GM10248 (cell line): ENCODE data around the gene ITGA7.

Experiments
- CTCF ChIA-PET: fragments of 300-600 bp; sonication (Branson Sonifier 250); formaldehyde crosslinking; extraction: SDS; loops from one replicate; lab custom pipeline; 2021; ENCODE audit warnings: antibody characterized with exemption; lab: Yijun Ruan, JAX
- POLR2A ChIA-PET: fragments of 350-650 bp; sonication (Branson Sonifier 250); formaldehyde crosslinking; extraction: SDS; loops from one replicate; lab custom pipeline; 2020; ENCODE audit warnings: antibody characterized with exemption; lab: Yijun Ruan, JAX
- DNase-seq: peaks from one replicate; pipeline ENCODE4 v3.0.0; 2012; ENCODE audit errors: extremely low spot score
- TF ChIP-seq, protein P1 (sequence below): IDR thresholded peaks from 2 replicates; pipeline ENCODE4 v1.5.1; 2012; ENCODE audit warnings: mild to moderate bottlenecking, low read depth; ENCODE audit errors: extremely low read depth, missing control alignments, control extremely low read depth

Gene ITGA7

DNA sequence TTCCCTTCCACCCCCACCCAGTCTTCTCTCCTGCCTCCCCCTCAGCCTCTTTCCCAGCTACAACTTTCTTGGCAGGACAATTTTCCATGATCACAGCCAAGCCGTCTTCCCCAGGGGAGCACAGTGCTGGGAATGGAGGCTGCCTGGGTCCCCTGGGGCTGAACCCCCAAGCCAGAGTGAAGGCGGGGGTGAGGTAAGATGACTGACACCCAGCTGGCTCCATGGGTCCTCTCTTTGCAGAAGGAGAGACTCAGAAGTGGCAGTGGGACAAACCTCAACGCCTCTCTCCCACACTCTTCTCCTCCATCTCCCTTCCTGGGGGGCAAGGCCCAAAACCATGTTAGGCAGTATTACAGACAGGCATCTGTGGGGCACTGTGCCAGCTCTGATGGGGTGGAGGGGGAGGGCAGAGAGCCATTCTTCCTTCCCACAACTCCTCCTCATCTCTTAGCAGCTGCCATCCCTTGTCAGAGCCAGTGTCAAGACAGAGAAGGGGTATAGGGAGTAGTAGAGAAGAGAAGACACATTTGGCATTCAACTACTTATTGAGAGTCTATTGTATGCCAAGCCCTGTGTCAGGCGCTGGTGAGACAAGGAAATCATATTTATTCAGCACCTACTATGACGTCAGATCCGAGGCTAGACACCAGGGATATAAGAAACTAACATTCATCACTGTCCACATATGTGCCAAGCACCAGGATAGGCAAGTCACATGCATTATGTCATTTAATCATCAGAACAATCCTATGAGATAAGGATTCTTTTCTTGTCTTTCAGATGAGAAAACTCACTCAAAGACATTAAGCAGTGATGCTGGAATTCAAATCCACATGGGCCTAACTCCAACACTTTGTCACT lies 3.6 kb downstream of the ITGA7 start:
- ChIA-PET CTCF (interaction anchor here (2.3 to 3.8 kb wide), 2 partner anchors 8 to 48 kb away, joined by 16 to 17 read pairs; no protein-coding TSS in a partner anchor), POLR2A (no interaction called here)
- DNase-seq: no peak
- TF ChIP-seq, protein P1, sequence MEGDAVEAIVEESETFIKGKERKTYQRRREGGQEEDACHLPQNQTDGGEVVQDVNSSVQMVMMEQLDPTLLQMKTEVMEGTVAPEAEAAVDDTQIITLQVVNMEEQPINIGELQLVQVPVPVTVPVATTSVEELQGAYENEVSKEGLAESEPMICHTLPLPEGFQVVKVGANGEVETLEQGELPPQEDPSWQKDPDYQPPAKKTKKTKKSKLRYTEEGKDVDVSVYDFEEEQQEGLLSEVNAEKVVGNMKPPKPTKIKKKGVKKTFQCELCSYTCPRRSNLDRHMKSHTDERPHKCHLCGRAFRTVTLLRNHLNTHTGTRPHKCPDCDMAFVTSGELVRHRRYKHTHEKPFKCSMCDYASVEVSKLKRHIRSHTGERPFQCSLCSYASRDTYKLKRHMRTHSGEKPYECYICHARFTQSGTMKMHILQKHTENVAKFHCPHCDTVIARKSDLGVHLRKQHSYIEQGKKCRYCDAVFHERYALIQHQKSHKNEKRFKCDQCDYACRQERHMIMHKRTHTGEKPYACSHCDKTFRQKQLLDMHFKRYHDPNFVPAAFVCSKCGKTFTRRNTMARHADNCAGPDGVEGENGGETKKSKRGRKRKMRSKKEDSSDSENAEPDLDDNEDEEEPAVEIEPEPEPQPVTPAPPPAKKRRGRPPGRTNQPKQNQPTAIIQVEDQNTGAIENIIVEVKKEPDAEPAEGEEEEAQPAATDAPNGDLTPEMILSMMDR: no peak

DNA sequence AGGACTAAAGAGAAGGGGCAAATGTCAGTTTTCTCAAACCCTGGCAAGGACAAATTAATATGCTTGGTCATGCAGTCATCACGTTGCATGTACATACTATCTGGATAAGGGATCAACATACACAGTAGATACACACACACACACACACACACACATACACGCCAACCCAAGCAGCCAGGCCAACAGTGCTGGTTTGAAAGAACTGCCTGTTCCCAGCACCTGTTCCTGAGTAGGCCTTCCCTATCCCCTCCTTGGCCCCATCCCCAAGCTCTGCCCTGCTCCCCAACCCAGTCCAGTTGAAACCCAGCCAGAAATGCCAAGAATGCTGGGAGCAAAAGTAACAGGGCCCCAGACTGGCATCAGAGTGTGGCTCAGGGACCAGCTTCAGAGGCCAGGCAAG lies 4.4 kb downstream of the ITGA7 start:
- no peak for DNase-seq
- CTCF ChIA-PET: no interaction called here
- TF ChIP-seq, protein P1: no peak
- POLR2A ChIA-PET: no interaction called here

DNA sequence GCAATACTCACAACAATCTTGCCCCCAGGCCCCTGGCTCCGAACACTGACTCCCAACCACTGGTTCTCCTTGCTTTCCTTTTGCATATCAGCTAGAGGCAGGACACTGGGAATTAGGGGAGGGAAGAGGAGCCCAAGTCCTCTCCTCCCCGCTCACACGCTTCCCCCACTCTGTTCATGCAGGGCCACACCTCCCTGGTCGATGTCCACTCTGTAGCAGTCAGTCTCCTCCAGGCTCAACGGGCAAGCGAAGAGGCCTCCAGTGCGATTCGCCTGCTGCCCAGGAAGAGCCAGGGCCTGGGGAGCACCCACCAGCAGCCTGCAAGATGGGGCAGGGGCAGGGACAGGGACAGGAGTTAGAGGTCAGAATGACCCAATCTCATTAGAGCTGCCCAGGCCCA lies 4.8 kb downstream of the ITGA7 start:
- TF ChIP-seq, protein P1: no peak
- ChIA-PET CTCF (no interaction called here), POLR2A (no interaction called here)
- DNase-seq: no peak

DNA sequence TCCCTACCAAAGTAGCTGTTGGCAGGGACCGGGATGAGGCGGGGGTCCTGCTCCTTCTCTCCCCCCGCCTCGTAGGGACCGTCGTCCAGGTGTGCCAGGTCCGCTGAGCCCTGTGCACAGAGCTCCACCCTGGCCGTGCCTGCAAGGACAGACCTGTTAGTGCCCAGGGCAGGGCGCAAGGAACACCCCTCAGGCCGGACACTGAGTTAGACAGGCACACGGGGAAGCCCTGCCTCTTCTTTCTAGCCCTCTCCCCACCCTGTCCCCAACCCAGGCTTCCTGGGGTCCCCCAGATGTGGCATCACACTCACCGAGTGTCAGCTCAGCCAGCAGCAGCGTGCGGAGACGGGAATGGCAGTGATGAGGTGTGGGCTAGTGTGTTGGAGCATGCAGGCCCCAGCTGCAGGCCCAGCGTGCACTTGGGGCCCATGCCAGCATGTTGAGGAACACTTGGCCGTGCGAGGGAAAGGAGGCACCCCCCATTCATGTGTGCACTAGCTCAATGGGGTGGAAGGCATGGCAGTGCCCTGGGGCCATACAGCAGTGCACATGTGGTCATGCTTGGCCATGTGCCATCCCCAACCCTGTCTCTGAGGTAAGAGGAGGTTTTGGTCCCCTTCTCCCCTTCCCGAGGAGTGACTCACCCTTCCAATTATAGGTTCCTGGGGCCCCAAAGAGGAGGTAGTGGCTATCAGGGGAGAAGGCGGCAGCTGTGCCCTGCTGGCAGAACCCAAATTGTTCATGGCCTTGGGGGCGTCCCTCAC lies 7.3 kb downstream of the ITGA7 start:
- no peak for DNase-seq
- ChIA-PET CTCF (no interaction called here), POLR2A (no interaction called here)
- TF ChIP-seq, protein P1: no peak

DNA sequence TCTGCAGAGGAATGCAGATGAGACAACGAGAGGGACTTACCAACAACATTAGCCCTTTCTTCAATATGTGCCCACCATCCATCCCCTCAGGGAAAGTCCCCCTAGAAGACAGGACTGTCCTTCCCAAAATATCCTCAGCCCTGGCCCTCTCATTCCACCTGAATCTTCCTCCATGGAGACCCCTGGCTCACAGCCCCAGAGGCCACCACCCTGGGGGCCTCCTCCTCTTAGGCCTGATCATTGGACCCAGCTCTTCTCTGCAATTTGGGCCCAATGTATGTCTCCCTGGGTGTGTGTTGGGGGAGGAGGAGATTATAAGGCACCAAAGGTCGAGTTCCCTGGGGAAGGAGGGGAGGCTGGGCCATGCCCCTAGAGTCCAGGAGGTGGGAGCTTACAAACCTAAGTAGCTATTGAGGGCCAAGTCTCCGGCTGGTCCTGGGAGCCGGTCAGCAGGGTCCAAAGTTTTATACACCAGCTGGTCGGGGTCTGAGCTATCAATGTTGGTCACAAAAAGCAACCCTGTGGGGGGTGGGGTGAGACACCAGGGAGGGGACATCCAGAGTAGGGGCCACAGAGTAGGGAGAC lies 8.1 kb downstream of the ITGA7 start:
- CTCF ChIA-PET: interaction anchor here (1.0 to 2.0 kb wide), 2 partner anchors 18 to 43 kb away, joined by 3 to 5 read pairs; a partner anchor contains a TSS
- no peak for DNase-seq
- TF ChIP-seq, protein P1: no peak
- POLR2A ChIA-PET: no interaction called here

DNA sequence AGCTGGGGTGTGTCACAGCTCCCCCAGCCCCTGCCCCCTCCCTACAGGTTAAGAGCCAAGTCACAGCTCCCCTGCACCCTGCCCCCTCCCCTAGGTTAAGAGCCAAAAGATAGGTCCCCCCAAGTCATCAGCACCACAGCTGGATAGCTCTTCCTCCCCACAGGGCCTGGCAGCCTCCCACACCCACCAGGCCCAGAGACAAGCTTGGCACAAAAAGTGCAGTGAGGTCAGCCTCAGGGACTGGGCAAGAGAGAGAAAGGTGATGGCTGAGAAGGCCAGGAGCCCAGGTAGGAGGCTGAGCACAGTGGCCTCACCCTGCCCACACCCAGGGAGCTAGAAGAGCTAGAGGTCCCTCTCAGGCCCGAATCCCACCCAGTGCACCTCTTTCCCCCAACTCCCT lies 8.7 kb downstream of the ITGA7 start:
- ChIA-PET POLR2A (no interaction called here), CTCF (interaction anchor here (0.9 to 2.0 kb wide), 3 partner anchors 17 to 53 kb away, joined by 3 to 5 read pairs (median 3); a partner anchor contains a TSS)

More for the DNA sequence above, 8.7 kb downstream of the ITGA7 start:
- no peak for DNase-seq
- TF ChIP-seq, protein P1: no peak
